Activated CD8-positive, alpha-beta memory T cell treated with anti-CD3 and anti-CD28 coated beads, Interleukin-2, amount 50 U/mL, for 48 hours (primary cell): ENCODE measurements around the gene RPL19.
"Not testable (repeated sequence)": the region's sequence is repeated elsewhere in the genome, so short reads cannot be mapped to it uniquely, and the experiment has no call there.

Experiments used
- DNase-seq: peaks from one replicate; pipeline ENCODE4 v3.0.0-alpha.2; 2020

The RPL19 gene

DNA sequence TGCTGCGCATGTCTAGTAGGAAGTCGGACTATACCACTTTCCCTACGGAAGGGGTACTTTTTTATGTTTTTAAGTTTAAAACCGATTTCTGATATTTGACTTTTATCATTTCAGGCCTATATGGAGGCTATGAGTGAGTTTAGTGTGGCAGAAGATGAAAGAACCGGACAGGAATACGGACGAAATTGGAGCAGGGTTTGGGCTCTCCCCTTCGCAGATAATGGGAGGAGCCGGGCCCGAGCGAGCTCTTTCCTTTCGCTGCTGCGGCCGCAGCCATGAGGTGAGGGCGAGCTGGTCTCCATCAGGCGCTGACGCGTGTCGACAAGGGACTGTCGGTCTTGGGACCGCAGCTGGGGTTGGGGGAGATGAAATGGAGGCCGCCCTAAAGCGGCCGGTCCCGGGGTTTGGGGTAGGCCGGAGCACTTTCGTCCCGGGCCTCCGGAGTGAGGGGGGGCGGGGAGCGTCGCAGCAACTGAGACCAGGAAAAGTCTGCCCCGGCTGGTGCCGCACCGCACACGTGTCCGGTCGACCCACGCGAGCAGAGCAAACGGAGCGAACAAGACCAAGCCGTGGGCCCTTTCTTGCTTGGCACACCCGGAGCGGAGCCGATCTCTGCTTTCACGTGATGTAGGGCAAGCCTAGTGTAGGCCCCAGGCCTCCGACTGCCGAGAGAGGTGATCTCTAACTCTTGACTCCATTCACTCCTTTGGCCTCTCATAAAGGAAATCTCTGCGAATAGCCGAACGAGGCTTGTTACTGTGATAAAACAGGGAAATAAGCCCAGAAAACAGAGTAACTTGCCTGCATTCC, at the start of gene RPL19:
TSS of gene RPL19 (plus strand) at position 214 of the 810 bp plus-strand sequence. CDS start at position 276, 62 bp downstream.
- peak; percentile 90 for DNase-seq

GRCh38 chr17:39150795-39151149, 49.3 kb upstream of the RPL19 start:
- no peak for DNase-seq

- DNase-seq = peak; percentile 66
These were observed 48.7 kb upstream of the RPL19 start, which contains the start of gene PLXDC1 for GRCh38 chr17:39151150-39151942. Gene PLXDC1, minus strand, starts transcription at chr17:39151637. Its CDS starts 200 bp downstream, at chr17:39151437.

DNA sequence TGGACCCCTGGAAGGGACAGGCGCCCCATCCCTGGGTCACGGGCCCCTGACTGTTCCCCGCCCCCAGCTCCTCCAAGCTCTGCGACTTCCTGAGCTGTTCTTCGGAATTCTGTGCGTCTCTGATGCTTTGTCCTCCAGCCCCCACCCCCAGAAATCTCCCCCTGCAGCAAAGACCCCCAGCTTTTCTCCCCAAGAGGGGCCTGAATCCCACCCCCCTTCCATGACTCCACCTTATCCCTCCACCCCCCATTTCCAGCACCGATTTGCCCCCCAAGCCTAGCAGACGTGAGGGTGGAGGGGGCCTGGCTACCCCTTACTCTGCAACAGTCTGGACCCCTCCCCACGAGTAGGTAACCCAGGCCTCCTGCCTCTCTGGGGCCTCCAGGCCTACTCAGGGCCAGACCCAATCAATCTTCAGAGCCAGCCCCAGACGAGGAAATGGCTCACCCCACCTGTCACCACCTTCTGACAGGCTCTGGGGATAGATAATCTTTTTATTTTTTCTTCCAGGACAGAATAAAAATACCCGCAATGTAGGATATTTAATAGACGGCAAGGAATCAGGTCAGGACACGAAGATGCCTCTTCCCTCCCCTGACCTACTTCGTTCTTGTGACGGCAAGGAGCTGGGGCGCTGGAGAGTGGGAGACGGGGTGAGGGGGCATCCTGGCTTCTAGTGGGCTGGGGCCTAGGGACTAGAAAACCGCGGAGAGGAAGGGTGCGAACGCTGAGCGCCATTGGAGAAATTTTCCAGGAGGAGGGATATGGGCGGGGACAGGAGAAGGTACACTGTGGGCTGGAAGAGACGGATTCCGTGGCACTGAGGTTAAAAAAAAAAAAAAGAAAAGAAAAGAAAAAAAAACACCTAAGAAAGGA, 47.9 kb upstream of the RPL19 start:
- DNase-seq = no peak

DNA sequence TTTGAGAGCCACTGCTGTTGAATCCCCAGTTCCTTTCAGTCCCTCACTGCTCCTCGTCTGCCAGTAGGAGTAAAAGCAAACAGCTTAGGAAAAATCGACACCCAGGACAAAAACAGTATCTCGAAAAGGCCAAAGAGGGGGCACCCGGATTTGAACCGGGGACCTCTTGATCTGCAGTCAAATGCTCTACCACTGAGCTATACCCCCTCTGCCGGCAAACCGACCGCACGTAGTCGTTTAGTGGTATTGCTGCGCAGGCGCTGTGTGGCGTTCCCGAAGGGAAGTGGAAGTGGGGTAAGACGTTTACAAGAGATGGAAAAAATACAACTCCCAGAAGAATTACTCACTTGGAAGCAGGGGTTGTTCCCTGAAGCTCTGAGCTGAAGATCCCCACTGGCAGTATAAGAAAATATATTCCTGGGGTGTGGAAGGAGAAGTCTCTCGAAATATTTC, 46.5 kb upstream of the RPL19 start:
- peak; percentile 100 for DNase-seq

DNA sequence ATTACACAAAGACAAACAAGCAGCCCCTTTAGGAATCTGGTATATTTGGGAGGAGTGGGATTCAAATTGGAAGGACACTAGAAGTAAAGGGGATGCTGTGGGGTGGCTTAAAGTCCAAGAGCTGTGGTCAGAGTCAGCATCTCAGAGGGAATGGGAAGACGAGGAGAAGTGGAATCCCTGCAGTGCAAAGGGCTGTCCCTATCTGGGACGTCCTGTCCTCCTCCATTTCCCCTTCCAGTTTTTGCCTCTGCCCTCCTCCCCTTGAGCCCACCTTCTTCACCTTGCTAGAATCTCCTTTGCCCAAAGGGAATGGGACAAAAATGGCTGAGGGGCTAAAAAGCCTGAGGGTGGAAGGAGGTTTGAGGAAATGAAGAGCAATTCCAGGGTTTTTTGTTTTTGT, 44.4 kb upstream of the RPL19 start:
- DNase-seq = no peak

DNA sequence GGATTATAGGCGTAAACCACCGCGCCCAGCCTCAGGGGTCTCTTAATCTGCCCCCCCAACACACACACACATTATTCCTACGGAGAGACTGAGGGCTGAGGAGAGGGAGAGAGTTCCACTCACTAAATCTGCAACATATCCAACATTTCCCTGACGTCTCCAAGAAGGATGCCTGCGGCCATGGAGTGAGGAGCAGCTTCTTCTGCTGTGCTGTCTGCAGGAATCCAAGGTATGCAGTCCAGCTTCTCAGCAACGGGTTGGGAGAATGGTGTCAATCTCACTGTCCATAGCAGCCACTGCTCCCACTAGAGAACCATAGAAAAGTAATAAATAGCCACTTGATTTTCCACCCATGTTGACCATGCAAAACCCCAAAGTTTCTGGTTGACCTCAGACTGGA, 43.6 kb upstream of the RPL19 start:
- no peak for DNase-seq

GRCh38 chr17:39158623-39159022, 41.5 kb upstream of the RPL19 start:
- no peak for DNase-seq

- DNase-seq = no peak
These were observed 38.1 kb upstream of the RPL19 start for GRCh38 chr17:39161962-39162361.

DNA sequence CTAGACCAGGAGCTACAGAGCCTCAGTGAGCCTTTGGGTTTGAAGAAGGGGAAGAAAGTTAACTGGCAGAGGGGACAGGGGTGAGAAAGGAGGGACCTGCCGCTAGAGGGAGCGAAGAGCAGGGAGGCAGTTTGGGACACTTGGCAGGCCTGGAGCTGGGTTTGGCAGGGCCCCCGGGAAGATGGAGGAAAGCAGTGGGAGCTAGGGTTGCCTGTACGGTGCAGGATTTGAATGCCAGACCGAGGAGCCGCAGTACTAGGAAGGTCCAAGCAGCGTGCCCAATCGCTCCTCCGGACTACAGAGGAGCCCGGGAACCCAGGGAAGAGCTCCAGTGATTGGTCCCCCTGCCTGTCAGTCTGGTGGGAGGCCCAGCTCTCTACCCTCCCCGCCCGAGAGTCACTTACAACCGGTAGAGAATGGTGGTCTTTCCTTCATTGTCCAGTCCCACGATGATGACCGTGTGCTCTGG, 35.4 kb upstream of the RPL19 start:
- peak; percentile 86 for DNase-seq

DNA sequence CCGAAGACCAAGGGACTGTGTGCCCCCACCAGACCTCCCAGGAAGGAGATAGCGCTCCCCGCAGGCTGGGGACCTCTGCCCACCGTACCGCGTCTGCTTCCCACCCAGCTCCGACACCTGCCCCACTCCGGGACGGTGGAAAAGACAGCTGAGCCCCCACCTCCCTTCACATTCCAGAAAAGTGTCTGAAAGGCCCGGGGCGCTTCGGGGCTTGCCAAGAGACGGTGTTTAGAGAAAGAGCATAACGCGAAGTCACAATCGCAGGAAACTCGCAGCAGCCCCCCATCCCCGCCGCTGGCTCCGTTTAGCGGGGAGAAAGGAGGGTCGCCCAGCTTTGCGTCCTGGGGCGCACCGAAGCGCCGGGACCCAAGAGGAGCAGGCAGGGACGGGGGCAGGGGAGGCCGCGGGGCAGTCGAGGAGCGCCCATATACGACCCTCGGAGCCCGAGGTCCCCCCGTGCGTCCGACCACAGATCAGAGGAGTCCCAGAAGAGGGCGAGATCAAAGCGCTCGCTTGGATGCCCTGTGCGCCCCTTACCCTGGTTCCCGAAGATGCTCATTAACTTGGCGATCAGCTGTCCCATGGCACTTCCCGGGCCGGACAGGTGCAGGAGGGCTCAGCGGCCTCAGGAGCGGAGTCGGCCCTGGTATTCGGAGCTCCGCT, 34.8 kb upstream of the RPL19 start:
- no peak for DNase-seq

- no peak for DNase-seq
These were observed 34.2 kb upstream of the RPL19 start, which contains the start of gene ARL5C for GRCh38 chr17:39165841-39166349. Gene ARL5C, minus strand, starts transcription at chr17:39166161. Its CDS starts 401 bp downstream, at chr17:39165760.

- DNase-seq = no peak
These were observed 33.4 kb upstream of the RPL19 start for GRCh38 chr17:39166437-39167335.

DNA sequence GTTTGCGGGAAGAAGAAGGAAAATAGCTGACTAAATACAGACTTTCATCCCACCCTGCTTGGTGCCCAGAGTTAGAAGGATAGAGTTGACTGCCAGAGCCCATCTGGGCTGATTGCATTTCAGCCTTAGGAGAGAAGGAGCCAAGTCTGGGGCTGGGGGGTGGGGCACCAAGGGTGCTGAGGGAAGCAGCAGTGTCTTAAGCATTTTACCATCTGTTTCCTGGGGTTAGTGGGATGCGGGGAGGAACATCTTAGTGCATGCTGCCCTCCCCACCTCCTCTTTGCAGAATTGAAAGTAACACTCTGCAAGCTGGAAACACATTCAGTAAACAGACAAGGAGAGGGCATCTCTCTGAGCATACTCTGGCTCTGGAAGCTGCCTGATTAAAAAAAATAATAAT, 32.6 kb upstream of the RPL19 start:
- DNase-seq = no peak

GRCh38 chr17:39168503-39168902, 31.6 kb upstream of the RPL19 start:
- not testable (repeated sequence) for DNase-seq

DNA sequence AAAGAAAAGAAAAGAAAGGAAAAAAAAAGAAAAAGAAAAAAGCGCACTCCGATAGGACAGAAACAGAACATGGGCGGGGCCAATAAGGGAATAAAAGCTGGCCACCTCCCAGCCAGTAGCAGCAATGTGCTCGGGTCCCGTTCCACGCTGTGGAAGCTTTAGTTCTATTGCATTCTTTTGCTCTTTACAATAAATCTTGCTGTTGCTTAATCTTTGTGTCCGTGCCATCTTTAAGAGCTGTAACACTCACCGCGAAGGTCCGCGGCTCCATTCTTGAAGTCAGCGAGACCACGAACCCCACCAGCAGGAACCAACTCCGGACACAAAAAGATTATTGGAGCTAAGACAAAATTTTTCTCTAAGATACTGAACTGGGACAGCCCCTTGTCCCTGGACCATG, 31.0 kb upstream of the RPL19 start:
- no peak for DNase-seq

DNA sequence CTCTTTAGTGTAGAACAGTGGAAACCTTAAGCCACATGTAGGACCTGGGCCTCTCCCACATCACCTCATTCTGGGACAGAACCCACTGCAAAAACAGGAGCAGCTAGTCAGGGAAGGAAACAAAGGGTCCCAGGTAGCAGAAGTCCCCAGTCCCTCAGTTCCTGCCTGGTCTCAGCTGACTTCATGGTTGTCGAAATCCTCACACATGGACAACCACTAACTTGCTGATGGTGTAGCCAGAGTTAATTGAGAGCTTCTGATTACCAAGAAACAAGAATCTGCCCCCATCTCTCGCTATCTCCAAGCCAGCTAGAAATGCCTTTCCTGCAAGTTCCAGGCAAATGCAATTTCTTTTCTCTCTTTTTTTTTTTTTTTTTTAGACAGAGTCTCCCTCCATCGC, 30.6 kb upstream of the RPL19 start:
- DNase-seq = no peak

DNA sequence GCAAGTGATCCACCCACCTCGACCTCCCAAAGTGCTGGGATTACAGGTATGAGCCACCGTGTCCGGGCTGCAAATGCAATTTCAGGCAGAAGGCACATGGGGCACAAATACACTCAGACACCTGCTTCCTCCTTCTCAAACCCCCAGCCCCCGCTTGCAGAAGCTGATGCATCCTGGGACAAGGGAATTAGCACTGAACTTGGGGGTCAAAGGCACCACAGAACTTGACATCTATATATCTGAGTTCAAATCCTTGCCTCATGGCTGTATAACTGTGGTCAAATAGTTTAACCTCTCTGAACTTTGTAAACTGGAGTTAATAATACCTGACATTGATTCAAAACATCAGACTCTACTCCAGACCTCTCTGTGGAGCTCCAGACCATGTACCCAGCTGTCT, 30.0 kb upstream of the RPL19 start:
- no peak for DNase-seq

DNA sequence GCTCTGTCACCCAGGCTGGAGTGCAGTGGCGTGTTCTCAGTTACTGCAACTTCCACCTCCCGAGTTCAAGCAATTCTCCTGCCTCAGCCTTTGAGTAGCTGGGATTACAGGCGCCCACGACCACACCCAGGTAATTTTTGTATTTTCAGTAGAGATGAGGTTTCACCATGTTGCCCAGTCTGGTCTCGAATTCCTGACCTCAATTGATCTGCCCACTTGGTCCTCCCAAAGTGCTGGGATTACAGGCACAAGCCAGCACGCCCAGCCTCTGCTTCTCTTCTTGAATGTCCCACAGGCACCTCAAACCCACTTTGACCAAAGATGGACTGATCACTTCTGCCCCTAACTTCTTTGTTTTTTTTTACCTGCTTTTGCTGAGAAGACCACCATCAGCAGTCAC, 29.5 kb upstream of the RPL19 start:
- DNase-seq = no peak

DNA sequence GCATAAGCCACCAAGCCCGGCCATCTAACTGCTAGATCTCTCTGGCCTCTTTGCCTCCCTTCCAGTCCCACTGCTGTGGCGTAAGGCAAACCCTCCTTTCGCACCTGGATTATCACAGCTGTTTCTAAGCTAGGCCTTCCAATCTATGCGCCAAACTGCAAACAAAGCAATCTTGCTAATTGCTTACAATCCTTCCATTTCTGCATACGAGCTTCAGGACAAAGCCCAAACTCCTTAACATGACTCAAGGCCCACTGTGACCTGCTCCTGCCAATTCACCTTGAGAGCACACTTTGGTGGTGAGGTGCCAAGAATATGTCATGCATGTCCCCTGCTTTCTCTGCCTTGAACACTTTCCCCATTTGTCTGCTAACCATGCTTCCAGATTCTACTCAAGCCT, 28.1 kb upstream of the RPL19 start:
- no peak for DNase-seq

DNA sequence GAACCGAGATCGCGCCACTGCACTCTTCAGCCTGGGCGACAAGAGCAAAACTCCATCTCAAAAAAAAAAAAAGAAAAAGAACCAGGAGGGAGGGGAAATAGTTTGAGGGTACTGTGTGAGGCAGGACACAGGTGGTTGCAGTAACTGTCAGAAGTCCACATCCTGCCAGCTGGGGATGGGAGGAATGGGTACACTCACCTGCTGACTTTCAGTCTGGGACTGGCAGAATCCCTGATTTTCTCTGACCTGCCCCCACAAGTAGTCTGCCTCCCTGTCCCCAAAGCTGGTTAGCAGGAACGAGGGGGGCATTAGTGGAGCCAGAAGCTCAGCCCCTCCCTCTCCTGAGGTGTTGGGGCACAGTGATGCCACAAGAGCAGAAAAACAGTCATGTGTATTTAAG, 27.0 kb upstream of the RPL19 start:
- DNase-seq = no peak
